HEK293T (cell line): ENCODE results near the gene TMA7B.

ENCODE experiments used
- ARNT ChIP-seq: fragments of 450-650 bp; IDR thresholded peaks from 2 replicates; pipeline ENCODE4 v1.6.1; 2017; ENCODE audit warnings: mild to moderate bottlenecking
- BHLHE40 ChIP-seq: fragments of 450-650 bp; IDR thresholded peaks from 2 replicates; pipeline ENCODE4 v1.6.1; 2016; ENCODE audit warnings: mild to moderate bottlenecking, moderate library complexity, borderline replicate concordance
- ELF4 ChIP-seq: fragments of 450-650 bp; IDR thresholded peaks from 2 replicates; pipeline ENCODE4 v1.6.1; 2017; ENCODE audit warnings: antibody characterized with exemption
- FOXA1 ChIP-seq: fragments of 450-650 bp; IDR thresholded peaks from 2 replicates; pipeline ENCODE4 v1.6.1; 2016; ENCODE audit warnings: mild to moderate bottlenecking
- FOXK2 ChIP-seq: fragments of 450-650 bp; IDR thresholded peaks from 2 replicates; pipeline ENCODE4 v1.6.1; 2016; ENCODE audit warnings: mild to moderate bottlenecking
- FOXM1 ChIP-seq: fragments of 450-650 bp; IDR thresholded peaks from 2 replicates; pipeline ENCODE4 v1.6.1; 2017; ENCODE audit warnings: mild to moderate bottlenecking, borderline replicate concordance
- HDGF ChIP-seq: fragments of 450-650 bp; IDR thresholded peaks from 2 replicates; pipeline ENCODE4 v1.6.1; 2017; ENCODE audit warnings: antibody characterized with exemption, borderline replicate concordance
- LEF1 ChIP-seq: fragments of 450-650 bp; IDR thresholded peaks from 2 replicates; pipeline ENCODE4 v1.6.1; 2017; ENCODE audit warnings: mild to moderate bottlenecking, borderline replicate concordance
- NFRKB ChIP-seq: fragments of 450-650 bp; IDR thresholded peaks from 2 replicates; pipeline ENCODE4 v1.6.1; 2016; ENCODE audit warnings: mild to moderate bottlenecking, moderate library complexity
- PKNOX1 ChIP-seq: fragments of 450-650 bp; IDR thresholded peaks from 2 replicates; pipeline ENCODE4 v1.6.1; 2016
- SP1 ChIP-seq: fragments of 450-650 bp; IDR thresholded peaks from 2 replicates; pipeline ENCODE4 v1.6.1; 2017
- SUZ12 ChIP-seq: fragments of 450-650 bp; IDR thresholded peaks from 2 replicates; pipeline ENCODE4 v1.6.1; 2016; ENCODE audit warnings: mild to moderate bottlenecking
- TARDBP ChIP-seq: fragments of 450-650 bp; IDR thresholded peaks from 2 replicates; pipeline ENCODE4 v1.6.1; 2016
- ZNF384 ChIP-seq: fragments of 450-650 bp; IDR thresholded peaks from 2 replicates; pipeline ENCODE4 v1.6.1; 2016

- no peak for TF ChIP-seq ARNT
- TF ChIP-seq FOXM1 = no peak
- no peak for TF ChIP-seq SP1
- TF ChIP-seq ELF4 = no peak
- no peak for TF ChIP-seq TARDBP
- no peak for TF ChIP-seq NFRKB
- TF ChIP-seq HDGF = no peak
- no peak; the same call in 1 of the 2 replicates for TF ChIP-seq ZNF384
- TF ChIP-seq BHLHE40 = no peak
- no peak for TF ChIP-seq FOXK2
- TF ChIP-seq FOXA1 = no peak
- no peak for TF ChIP-seq LEF1
- TF ChIP-seq PKNOX1 = no peak
- no peak for TF ChIP-seq SUZ12
These were observed 872 bp downstream of the TMA7B start for GRCh38 chr22:39960791-39961746.
